Keratinocyte (primary cell): ENCODE results near the gene C2orf81. TPM values are rescaled to one million over a fixed set of nuclear protein-coding genes. Genes with fewer than 3 reads are reported as not detected.

ENCODE experiments used
- DNase-seq: peaks from one replicate; pipeline ENCODE4 v3.0.0-alpha.2; 2011; ENCODE audit warnings: low read depth, missing footprints, low spot score
- FAIRE-seq: peaks from 2 replicates; lab custom pipeline; 2011; peaks lifted over from hg19 to GRCh38; lab: Jason Lieb, UNC
- H2AFZ ChIP-seq: 2 replicates; pipeline ENCODE4 v1.6.0; 2012; ENCODE audit warnings: low read length, control low read depth, inconsistent platforms; ENCODE audit not compliant: control insufficient read depth
- H3K27ac ChIP-seq: 2 replicates; pipeline ENCODE4 v1.5.1; 2011; ENCODE audit warnings: low read length; ENCODE audit not compliant: control insufficient read depth, insufficient read depth
- H3K27me3 ChIP-seq: 3 replicates; pipeline ENCODE4 v1.6.0; 2011; ENCODE audit warnings: low read length; ENCODE audit not compliant: control insufficient read depth, insufficient read depth; ENCODE audit errors: extremely low read depth
- H3K36me3 ChIP-seq, 2 experiments: 2 replicates in 1 of 2; 3 replicates in 1 of 2; pipeline ENCODE4 v1.5.1; 2011; ENCODE audit warnings: low read length in 2 of 2, mild to moderate bottlenecking in 1 of 2; ENCODE audit not compliant: control insufficient read depth in 2 of 2, insufficient read depth in 2 of 2; ENCODE audit errors: extremely low read depth in 1 of 2
- H3K4me1 ChIP-seq: 3 replicates; pipeline ENCODE4 v1.5.1; 2011; ENCODE audit warnings: low read length; ENCODE audit not compliant: control insufficient read depth, insufficient read depth; ENCODE audit errors: extremely low read depth
- H3K4me2 ChIP-seq: 3 replicates; pipeline ENCODE4 v1.6.0; 2011; ENCODE audit warnings: low read depth, low read length; ENCODE audit not compliant: control insufficient read depth, insufficient read depth; ENCODE audit errors: extremely low read depth
- H3K4me3 ChIP-seq, 3 experiments: fragments of 200-600 bp in 1 of 3; sonication (generic) in 1 of 3; 2 replicates in 2 of 3; 3 replicates in 1 of 3; pipeline ENCODE4 v1.5.1; 2011 to 2016; ENCODE audit warnings: low read length in 3 of 3, mild to moderate bottlenecking in 3 of 3, control low read depth in 2 of 3, inconsistent platforms in 1 of 3, low read depth in 1 of 3, mixed read lengths in 1 of 3, mixed run types in 1 of 3, moderate library complexity in 1 of 3; ENCODE audit not compliant: control insufficient read depth in 2 of 3, insufficient read depth in 2 of 3; ENCODE audit errors: extremely low read depth in 1 of 3
- H3K79me2 ChIP-seq: 2 replicates; pipeline ENCODE4 v1.6.0; 2012; ENCODE audit warnings: low read length; ENCODE audit not compliant: control insufficient read depth, insufficient read depth
- H3K9ac ChIP-seq: 3 replicates; pipeline ENCODE4 v1.6.0; 2011; ENCODE audit warnings: low read length; ENCODE audit not compliant: control insufficient read depth, insufficient read depth; ENCODE audit errors: extremely low read depth
- H3K9me1 ChIP-seq: 3 replicates; pipeline ENCODE4 v1.6.0; 2011; ENCODE audit warnings: low read length; ENCODE audit not compliant: control insufficient read depth, insufficient read depth; ENCODE audit errors: extremely low read depth
- H3K9me3 ChIP-seq: 2 replicates; pipeline ENCODE4 v1.5.1; 2012; ENCODE audit warnings: low read depth, low read length; ENCODE audit not compliant: control insufficient read depth
- H4K20me1 ChIP-seq: 3 replicates; pipeline ENCODE4 v1.6.0; 2011; ENCODE audit warnings: low read length; ENCODE audit not compliant: control insufficient read depth, insufficient read depth; ENCODE audit errors: extremely low read depth
- CTCF ChIP-seq, 3 experiments: IDR thresholded peaks in 1 of 3; conservative IDR thresholded peaks in 1 of 3; optimal IDR thresholded peaks in 1 of 3; 2 replicates in 2 of 3; 3 replicates in 1 of 3; pipeline versions ENCODE3 to v1.5.1; 2011; ENCODE audit warnings: low read length in 3 of 3, mild to moderate bottlenecking in 3 of 3, moderate library complexity in 2 of 3, control low read depth in 1 of 3, inconsistent platforms in 1 of 3; ENCODE audit not compliant: insufficient read depth in 2 of 3; ENCODE audit errors: extremely low read depth in 1 of 3
- EZH2 ChIP-seq: IDR thresholded peaks from one replicate; pipeline ENCODE4 v1.6.1; 2012; ENCODE audit warnings: inconsistent platforms, mild to moderate bottlenecking, low read length, moderate library complexity
- dilution Hi-C: fragments of 300-500 bp; cut with MboI; formaldehyde crosslinking; loops from one replicate; pipeline ENCODE4 v1.7.0; 2020; ENCODE audit warnings: low sequenced_read_pairs; ENCODE audit not compliant: extremely low pct_ligation_motif_present
- polyA plus RNA-seq, 5 experiments: library from polyadenylated mRNA; depleted of rRNA in 3 of 5; stranded (reverse) in 3 of 5; stranded (forward) in 1 of 5; unstranded in 1 of 5; fragments of >200 nt; gene quantifications; 1 replicate in 1 of 5; 2 replicates in 3 of 5; 3 replicates in 1 of 5; pipeline versions ENCODE4 v1.2.1 to v1.2.3, GENCODE V29; 2011 to 2012; ENCODE audit warnings: missing spikeins in 2 of 5, low read depth in 1 of 5, low replicate concordance in 1 of 5

C2orf81 gene
- polyA plus RNA-seq, 1 donor (not counting 4 experiments of a cell fraction or from before 2014, with no cell fraction given) = 0.58 TPM

- no peak overlapping the region for H3K4me3 ChIP-seq
- DNase-seq = no peak
- H3K27ac ChIP-seq = no peak overlapping the region
- H3K9ac ChIP-seq = no peak overlapping the region
- FAIRE-seq = peak; percentile 17
- peaks cover 10% of the 10 kb centered on the region for H3K4me1 ChIP-seq
- no peaks in the 10 kb centered on the region for H3K27me3 ChIP-seq
- no peak overlapping the region for H3K4me2 ChIP-seq
- H3K79me2 ChIP-seq = peaks cover 11% of the 10 kb centered on the region
- no peaks in the 10 kb centered on the region for H4K20me1 ChIP-seq
- no peak overlapping the region for H2AFZ ChIP-seq
- dilution Hi-C loops = no loop called here
- H3K9me1 ChIP-seq = peaks cover 4% of the 10 kb centered on the region
- H3K36me3 ChIP-seq = peaks cover 48 to 49% of the 10 kb centered on the region in 2 experiments
- TF ChIP-seq EZH2 (no peak), CTCF (optimal IDR thresholded peaks at IDR 0.05 in 1 of 3, IDR thresholded peaks at IDR 0.05 in 1 of 3, conservative IDR thresholded peaks at IDR 0.05 in 1 of 3; ENCODE audit: extremely low read depth in 1 of 3, insufficient read depth in 2 of 3, low read length in 3 of 3) (no peak)
- no peaks in the 10 kb centered on the region for H3K9me3 ChIP-seq
These were observed 48.2 kb downstream of the C2orf81 start for GRCh38 chr2:74373221-74373676.

GRCh38 chr2:74372674-74373073 is 48.7 kb downstream of the C2orf81 start:
- no peak overlapping the region for H3K9ac ChIP-seq
- peaks cover 10% of the 10 kb centered on the region for H3K79me2 ChIP-seq
- dilution Hi-C loops = no loop called here
- H3K9me1 ChIP-seq = peaks cover 4% of the 10 kb centered on the region
- peaks cover 48 to 50% of the 10 kb centered on the region in 2 experiments for H3K36me3 ChIP-seq
- no peak overlapping the region for H3K4me2 ChIP-seq
- H3K27me3 ChIP-seq = no peaks in the 10 kb centered on the region
- TF ChIP-seq EZH2 = no peak
- TF ChIP-seq CTCF (optimal IDR thresholded peaks at IDR 0.05 in 1 of 3, IDR thresholded peaks at IDR 0.05 in 1 of 3, conservative IDR thresholded peaks at IDR 0.05 in 1 of 3; ENCODE audit: extremely low read depth in 1 of 3, insufficient read depth in 2 of 3, low read length in 3 of 3) = no peak
- no peaks in the 10 kb centered on the region for H3K9me3 ChIP-seq
- FAIRE-seq = no peak
- H3K27ac ChIP-seq = no peak overlapping the region
- no peak for DNase-seq
- no peak overlapping the region for H2AFZ ChIP-seq
- no peaks in the 10 kb centered on the region for H4K20me1 ChIP-seq
- H3K4me3 ChIP-seq = no peak overlapping the region
- H3K4me1 ChIP-seq = peaks cover 10% of the 10 kb centered on the region
